HEK293 (cell line): Measurements from ENCODE around the gene SELENOM.

Experiments
- CTCF ChIP-seq: fragments of 450-650 bp; formaldehyde crosslinking; IDR thresholded peaks from 2 replicates; pipeline ENCODE4 v1.5.1; 2016; ENCODE audit warnings: missing biosample characterization, missing genetic modification characterization
- HOXA7 ChIP-seq: sonication (generic); formaldehyde crosslinking; IDR thresholded peaks from 2 replicates; pipeline ENCODE4 v1.8.1; 2022; ENCODE audit warnings: missing genetic modification reagents, borderline replicate concordance
- PBX3 ChIP-seq: sonication (generic); formaldehyde crosslinking; IDR thresholded peaks from 2 replicates; pipeline ENCODE4 v1.8.1; 2022; ENCODE audit warnings: mild to moderate bottlenecking, moderate library complexity, missing genetic modification reagents
- PRDM4 ChIP-seq: fragments of 450-650 bp; formaldehyde crosslinking; IDR thresholded peaks from 2 replicates; pipeline ENCODE4 v1.5.1; 2017; ENCODE audit warnings: missing biosample characterization, missing genetic modification characterization
- ZBTB20 ChIP-seq: fragments of 450-650 bp; formaldehyde crosslinking; IDR thresholded peaks from 2 replicates; pipeline ENCODE4 v1.5.1; 2016; ENCODE audit warnings: missing biosample characterization, missing genetic modification characterization
- ZBTB49 ChIP-seq: fragments of 450-650 bp; formaldehyde crosslinking; IDR thresholded peaks from 2 replicates; pipeline ENCODE4 v1.5.1; 2016; ENCODE audit warnings: missing biosample characterization, missing genetic modification characterization, low read depth
- ZEB2 ChIP-seq: fragments of 450-650 bp; formaldehyde crosslinking; IDR thresholded peaks from 2 replicates; pipeline ENCODE4 v1.5.1; 2016; ENCODE audit warnings: missing biosample characterization, missing genetic modification characterization
- ZNF146 ChIP-seq: fragments of 450-650 bp; formaldehyde crosslinking; IDR thresholded peaks from 2 replicates; pipeline ENCODE4 v1.5.1; 2016; ENCODE audit warnings: missing biosample characterization, missing genetic modification characterization
- ZNF221 ChIP-seq: fragments of 450-650 bp; formaldehyde crosslinking; IDR thresholded peaks from 2 replicates; pipeline ENCODE4 v1.5.1; 2017; ENCODE audit warnings: missing biosample characterization, missing genetic modification characterization, borderline replicate concordance
- ZNF223 ChIP-seq: fragments of 450-650 bp; formaldehyde crosslinking; IDR thresholded peaks from 2 replicates; pipeline ENCODE4 v1.5.1; 2016; ENCODE audit warnings: missing biosample characterization, missing genetic modification characterization
- ZNF426 ChIP-seq: fragments of 450-650 bp; formaldehyde crosslinking; IDR thresholded peaks from 2 replicates; pipeline ENCODE4 v1.5.1; 2017; ENCODE audit warnings: missing biosample characterization, missing genetic modification characterization, mild to moderate bottlenecking, inconsistent platforms, moderate library complexity
- ZNF555 ChIP-seq: fragments of 450-650 bp; formaldehyde crosslinking; conservative IDR thresholded peaks from 2 replicates; pipeline ENCODE4 v1.5.1; 2017; ENCODE audit warnings: missing biosample characterization, mild to moderate bottlenecking, missing genetic modification characterization, inconsistent platforms
- ZNF660 ChIP-seq: fragments of 450-650 bp; IDR thresholded peaks from 2 replicates; pipeline ENCODE4 v1.5.1; 2018; ENCODE audit warnings: missing biosample characterization, mild to moderate bottlenecking, missing genetic modification characterization
- ZSCAN30 ChIP-seq: fragments of 450-650 bp; IDR thresholded peaks from 2 replicates; pipeline ENCODE4 v1.5.1; 2018; ENCODE audit warnings: missing biosample characterization, mild to moderate bottlenecking, missing genetic modification characterization, moderate library complexity

- TF ChIP-seq CTCF (tag by site-specific recombination): no peak
- TF ChIP-seq ZNF426 (tag by site-specific recombination): no peak
- TF ChIP-seq ZNF146 (tag by site-specific recombination): no peak
- TF ChIP-seq ZBTB20: no peak
- no peak for TF ChIP-seq ZBTB49 (tag by site-specific recombination)
- TF ChIP-seq PBX3: no peak
- TF ChIP-seq HOXA7 (CRISPR knock-in tag): no peak
- no peak for TF ChIP-seq ZNF555 (tag by site-specific recombination)
- no peak for TF ChIP-seq PRDM4 (tag by site-specific recombination)
- TF ChIP-seq ZNF223 (tag by site-specific recombination): no peak
- TF ChIP-seq ZEB2: no peak
- no peak for TF ChIP-seq ZNF660 (tag by site-specific recombination)
- TF ChIP-seq ZNF221: no peak
- no peak for TF ChIP-seq ZSCAN30 (tag by site-specific recombination)
Measured at GRCh38 chr22:31103111-31103510, 4.3 kb downstream of the SELENOM start.
